Measurements from ENCODE around the gene OR2A14. TPM values are rescaled to one million over a fixed set of nuclear protein-coding genes. Genes with fewer than 3 reads are reported as not detected.

OR2A14 gene
- total and polyA plus RNA-seq, 2 experiments from 2014 or later, result 0.27 TPM; not detected in 1

GRCh38 chr7:144087230-144087629 is 35.7 kb upstream of the OR2A14 start:
- Histone ChIP-seq H3K27ac (no peak overlapping the region), H3K27me3 (no peaks in the 10 kb centered on the region), H3K9me2 (replicated peaks; ENCODE audit: insufficient read depth) (no peaks in the 10 kb centered on the region), H3K9me3 (ENCODE audit: low read depth) (no peaks in the 10 kb centered on the region), H3K79me2 (no peaks in the 10 kb centered on the region), H3K4me1 (ENCODE audit: insufficient read depth) (no peaks in the 10 kb centered on the region), H4K20me1 (ENCODE audit: insufficient read depth, poor library complexity, severe bottlenecking) (no peaks in the 10 kb centered on the region), H3K4me3 (no peak overlapping the region), H2AFZ (no peak overlapping the region), H3K36me3 (replicated peaks; ENCODE audit: insufficient read depth, low read depth) (no peaks in the 10 kb centered on the region), H3K4me2 (no peak overlapping the region)
- TF ChIP-seq, protein P1, sequence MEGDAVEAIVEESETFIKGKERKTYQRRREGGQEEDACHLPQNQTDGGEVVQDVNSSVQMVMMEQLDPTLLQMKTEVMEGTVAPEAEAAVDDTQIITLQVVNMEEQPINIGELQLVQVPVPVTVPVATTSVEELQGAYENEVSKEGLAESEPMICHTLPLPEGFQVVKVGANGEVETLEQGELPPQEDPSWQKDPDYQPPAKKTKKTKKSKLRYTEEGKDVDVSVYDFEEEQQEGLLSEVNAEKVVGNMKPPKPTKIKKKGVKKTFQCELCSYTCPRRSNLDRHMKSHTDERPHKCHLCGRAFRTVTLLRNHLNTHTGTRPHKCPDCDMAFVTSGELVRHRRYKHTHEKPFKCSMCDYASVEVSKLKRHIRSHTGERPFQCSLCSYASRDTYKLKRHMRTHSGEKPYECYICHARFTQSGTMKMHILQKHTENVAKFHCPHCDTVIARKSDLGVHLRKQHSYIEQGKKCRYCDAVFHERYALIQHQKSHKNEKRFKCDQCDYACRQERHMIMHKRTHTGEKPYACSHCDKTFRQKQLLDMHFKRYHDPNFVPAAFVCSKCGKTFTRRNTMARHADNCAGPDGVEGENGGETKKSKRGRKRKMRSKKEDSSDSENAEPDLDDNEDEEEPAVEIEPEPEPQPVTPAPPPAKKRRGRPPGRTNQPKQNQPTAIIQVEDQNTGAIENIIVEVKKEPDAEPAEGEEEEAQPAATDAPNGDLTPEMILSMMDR (IDR thresholded peaks at IDR 0.05; ENCODE audit: poor library complexity), result no peak
- TF ChIP-seq EZH2phosphoT487 (IDR thresholded peaks at IDR 0.05; ENCODE audit: low read depth, severe bottlenecking, unreplicated experiment) (no peak), EZH2 (IDR thresholded peaks at IDR 0.05; ENCODE audit: borderline replicate concordance) (no peak)
- DNase-seq (ENCODE audit: low spot score), result no peak
- 96% methylated on average over 1 of the region's 1 CpG for WGBS (ENCODE audit: low lambda C conversion rate, missing lambda C conversion rate)

- Histone ChIP-seq H4K20me1 (ENCODE audit: insufficient read depth, poor library complexity, severe bottlenecking) (no peaks in the 10 kb centered on the region), H3K4me1 (ENCODE audit: insufficient read depth) (no peaks in the 10 kb centered on the region), H3K36me3 (replicated peaks; ENCODE audit: insufficient read depth, low read depth) (no peaks in the 10 kb centered on the region), H3K4me3 (no peak overlapping the region), H3K9me2 (replicated peaks; ENCODE audit: insufficient read depth) (no peaks in the 10 kb centered on the region), H3K27ac (no peak overlapping the region), H3K79me2 (no peaks in the 10 kb centered on the region), H3K4me2 (no peak overlapping the region), H2AFZ (no peak overlapping the region), H3K27me3 (no peaks in the 10 kb centered on the region), H3K9me3 (ENCODE audit: low read depth) (no peaks in the 10 kb centered on the region)
- no peak for DNase-seq (ENCODE audit: low spot score)
- 89% methylated on average over 3 of the region's 3 CpGs for WGBS (ENCODE audit: low lambda C conversion rate, missing lambda C conversion rate)
- TF ChIP-seq EZH2phosphoT487 (IDR thresholded peaks at IDR 0.05; ENCODE audit: low read depth, severe bottlenecking, unreplicated experiment), result no peak
- no peak for TF ChIP-seq EZH2 (IDR thresholded peaks at IDR 0.05; ENCODE audit: borderline replicate concordance)
- TF ChIP-seq, protein P1 (IDR thresholded peaks at IDR 0.05; ENCODE audit: poor library complexity), result no peak
Observed at GRCh38 chr7:144090667-144091066, 32.3 kb upstream of the OR2A14 start.

GRCh38 chr7:144098776-144099175 is 24.2 kb upstream of the OR2A14 start:
- no peak overlapping the region for H3K4me3 ChIP-seq
- H3K9me3 ChIP-seq (ENCODE audit: low read depth), result no peaks in the 10 kb centered on the region
- no peak overlapping the region for H3K27ac ChIP-seq
- no peaks in the 10 kb centered on the region for H4K20me1 ChIP-seq (ENCODE audit: insufficient read depth, poor library complexity, severe bottlenecking)
- no peak overlapping the region for H3K4me2 ChIP-seq
- H2AFZ ChIP-seq, result no peak overlapping the region
- H3K36me3 ChIP-seq (replicated peaks; ENCODE audit: insufficient read depth, low read depth), result no peaks in the 10 kb centered on the region
- no peak for DNase-seq (ENCODE audit: low spot score)
- no peaks in the 10 kb centered on the region for H3K4me1 ChIP-seq (ENCODE audit: insufficient read depth)
- H3K79me2 ChIP-seq, result no peaks in the 10 kb centered on the region
- no peak for TF ChIP-seq EZH2 (IDR thresholded peaks at IDR 0.05; ENCODE audit: borderline replicate concordance)
- TF ChIP-seq EZH2phosphoT487 (IDR thresholded peaks at IDR 0.05; ENCODE audit: low read depth, severe bottlenecking, unreplicated experiment), result no peak
- H3K9me2 ChIP-seq (replicated peaks; ENCODE audit: insufficient read depth), result no peaks in the 10 kb centered on the region
- no peaks in the 10 kb centered on the region for H3K27me3 ChIP-seq

- no peaks in the 10 kb centered on the region for H3K9me3 ChIP-seq (ENCODE audit: low read depth)
- H3K36me3 ChIP-seq (replicated peaks; ENCODE audit: insufficient read depth, low read depth), result no peaks in the 10 kb centered on the region
- no peak overlapping the region for H2AFZ ChIP-seq
- TF ChIP-seq EZH2 (IDR thresholded peaks at IDR 0.05; ENCODE audit: borderline replicate concordance) (no peak), EZH2phosphoT487 (IDR thresholded peaks at IDR 0.05; ENCODE audit: low read depth, severe bottlenecking, unreplicated experiment) (no peak)
- TF ChIP-seq, protein P1 (IDR thresholded peaks at IDR 0.05; ENCODE audit: poor library complexity), result no peak
- H3K27me3 ChIP-seq, result no peaks in the 10 kb centered on the region
- 65% methylated on average over 3 of the region's 3 CpGs for WGBS (ENCODE audit: low lambda C conversion rate, missing lambda C conversion rate)
- H3K9me2 ChIP-seq (replicated peaks; ENCODE audit: insufficient read depth), result no peaks in the 10 kb centered on the region
- no peak overlapping the region for H3K4me3 ChIP-seq
- H3K4me1 ChIP-seq (ENCODE audit: insufficient read depth), result no peaks in the 10 kb centered on the region
- no peaks in the 10 kb centered on the region for H3K79me2 ChIP-seq
- H4K20me1 ChIP-seq (ENCODE audit: insufficient read depth, poor library complexity, severe bottlenecking), result no peaks in the 10 kb centered on the region
- DNase-seq (ENCODE audit: low spot score), result no peak
- H3K4me2 ChIP-seq, result no peak overlapping the region
- no peak overlapping the region for H3K27ac ChIP-seq
Observed at GRCh38 chr7:144100607-144101006, 22.4 kb upstream of the OR2A14 start.

Data from hepatocyte (in vitro differentiated cells).